B cell (primary cell): ENCODE data around the gene COG2. TPM values are rescaled to one million over a fixed set of nuclear protein-coding genes. Genes with fewer than 3 reads are reported as not detected.

ENCODE experiments used
- ATAC-seq: fragments of 200-7000 bp; cut with Tn5 transposase; one replicate; pipeline ENCODE4 v1.10.0; 2021; ENCODE audit warnings: low read depth, mild to moderate bottlenecking, moderate number of reproducible peaks, moderate library complexity
- CTCF ChIA-PET: fragments of 350-600 bp; sonication (Branson Sonifier 250); formaldehyde crosslinking; loops from one replicate; lab custom pipeline; 2021; ENCODE audit warnings: antibody characterized with exemption, inconsistent platforms; lab: Charles Lee
- POLR2A ChIA-PET: fragments of 350-600 bp; sonication (Branson Sonifier 250); formaldehyde crosslinking; loops from one replicate; lab custom pipeline; 2021; ENCODE audit warnings: antibody characterized with exemption; lab: Charles Lee
- DNase-seq: peaks from one replicate; pipeline ENCODE4 v3.0.0; 2013
- H2AFZ ChIP-seq: 2 replicates; pipeline ENCODE4 v1.6.1; 2012; ENCODE audit warnings: mild to moderate bottlenecking, low read depth, low read length; ENCODE audit not compliant: insufficient read depth, poor library complexity, severe bottlenecking
- H3K27ac ChIP-seq, 2 donors: 1 replicate in 1 of 2; 2 replicates in 1 of 2; pipeline ENCODE4 v1.5.1; 2012 to 2013; ENCODE audit warnings: low read length in 2 of 2, mild to moderate bottlenecking in 2 of 2, moderate library complexity in 1 of 2
- H3K27me3 ChIP-seq, 4 experiments: fragments of 200-600 bp in 1 of 4; sonication (generic) in 1 of 4; replicated peaks in 1 of 4; 1 replicate in 2 of 4; 2 replicates in 2 of 4; pipeline versions ENCODE4 v1.6.1 to v1.7.0; 2013 to 2016; ENCODE audit warnings: low read length in 3 of 4, mild to moderate bottlenecking in 2 of 4, mixed read lengths in 1 of 4, moderate library complexity in 1 of 4; ENCODE audit not compliant: insufficient read depth in 4 of 4, control insufficient read depth in 3 of 4; ENCODE audit errors: control extremely low read depth in 1 of 4
- H3K36me3 ChIP-seq, 2 experiments: replicated peaks in 1 of 2; 1 replicate in 1 of 2; 2 replicates in 1 of 2; pipeline versions ENCODE4 v1.6.1 to v1.7.1; 2013; ENCODE audit warnings: low read length in 1 of 2; ENCODE audit not compliant: insufficient read depth in 2 of 2, control insufficient read depth in 1 of 2; ENCODE audit errors: control extremely low read depth in 1 of 2, extremely low read depth in 1 of 2
- H3K4me1 ChIP-seq, 2 donors: fragments of 200-600 bp in 1 of 2; sonication (generic) in 1 of 2; 1 replicate in 1 of 2; 2 replicates in 1 of 2; pipeline versions ENCODE4 v1.5.1 to v1.6.1; 2013 to 2017; ENCODE audit warnings: low read length in 2 of 2; ENCODE audit not compliant: control insufficient read depth in 2 of 2, insufficient read depth in 2 of 2
- H3K4me2 ChIP-seq: replicated peaks from 2 replicates; pipeline ENCODE3; 2012; ENCODE audit warnings: mild to moderate bottlenecking, low read depth, low read length; ENCODE audit not compliant: poor library complexity, severe bottlenecking
- H3K4me3 ChIP-seq, 5 experiments: fragments of 200-600 bp in 1 of 5; sonication (generic) in 1 of 5; 1 replicate in 3 of 5; 2 replicates in 2 of 5; pipeline versions ENCODE4 v1.5.1 to v1.7.0; 2011 to 2016; ENCODE audit warnings: low read length in 4 of 5, mild to moderate bottlenecking in 4 of 5, low read depth in 2 of 5, control low read depth in 1 of 5, moderate library complexity in 1 of 5; ENCODE audit not compliant: insufficient read depth in 1 of 5; ENCODE audit errors: control extremely low read depth in 1 of 5, extremely low read depth in 1 of 5
- H3K79me2 ChIP-seq: fragments of 200-600 bp; sonication (generic); one replicate; pipeline ENCODE4 v1.6.0; 2016; ENCODE audit warnings: low read length; ENCODE audit not compliant: control insufficient read depth, insufficient read depth
- H3K9ac ChIP-seq: fragments of 200-600 bp; sonication (generic); 2 replicates; pipeline ENCODE4 v1.6.1; 2017; ENCODE audit warnings: mild to moderate bottlenecking, low read length, moderate library complexity
- H3K9me3 ChIP-seq, 3 donors: one replicate each; pipeline versions ENCODE4 v1.6.1 to v1.7.1; 2013; ENCODE audit warnings: low read length in 2 of 3; ENCODE audit not compliant: control insufficient read depth in 2 of 3, insufficient read depth in 1 of 3; ENCODE audit errors: control extremely low read depth in 1 of 3
- H4K20me1 ChIP-seq: 2 replicates; pipeline ENCODE4 v1.6.0; 2012; ENCODE audit warnings: mild to moderate bottlenecking, low read length; ENCODE audit not compliant: insufficient read depth, control insufficient read depth, poor library complexity, severe bottlenecking
- H3K27ac Mint-ChIP-seq: one replicate; pipeline ENCODE4 v1.8.0; 2021; ENCODE audit warnings: mixed read lengths
- H3K27me3 Mint-ChIP-seq: one replicate; pipeline ENCODE4 v1.8.0; 2021; ENCODE audit warnings: mixed read lengths
- H3K4me1 Mint-ChIP-seq: one replicate; pipeline ENCODE4 v1.8.0; 2021; ENCODE audit warnings: mixed read lengths
- H3K4me3 Mint-ChIP-seq: one replicate; pipeline ENCODE4 v1.8.0; 2021; ENCODE audit warnings: mixed read lengths
- H3K9me3 Mint-ChIP-seq: one replicate; pipeline ENCODE4 v1.8.0; 2022; ENCODE audit warnings: mixed read lengths; ENCODE audit not compliant: insufficient read depth
- EZH2 ChIP-seq: IDR thresholded peaks from 2 replicates; pipeline ENCODE4 v1.6.1; 2012; ENCODE audit warnings: borderline replicate concordance, low read depth, mild to moderate bottlenecking, moderate library complexity, low read length; ENCODE audit not compliant: insufficient read depth, poor library complexity, severe bottlenecking
- WGBS: methylation state at CpG from one replicate; pipeline ENCODE4 v1.1.5; 2013; ENCODE audit warnings: missing lambda C conversion rate; ENCODE audit not compliant: insufficient coverage; 5-methylcytosine and 5-hydroxymethylcytosine counted together
- intact Hi-C: fragments of 100-400 bp; cut with micrococcal nuclease; formaldehyde crosslinking; loops from one replicate; pipeline ENCODE4 v1.10.0; 2022
- polyA plus RNA-seq: library from polyadenylated mRNA; depleted of rRNA; stranded (reverse); fragments of >200 nt; gene quantifications from 2 replicates; pipeline ENCODE4 v1.2.3, GENCODE V29; 2012
- total RNA-seq, 2 donors: library from RNA; stranded (reverse); fragments of 120-200 nt in 1 of 2; gene quantifications; 1 replicate in 1 of 2; 2 replicates in 1 of 2; pipeline versions ENCODE4 v1.2.3 to v1.2.4, GENCODE V29; 2013 to 2022
- TF ChIP-seq, protein P1 (sequence below): fragments of 200-600 bp; IDR thresholded peaks from one replicate; pipeline ENCODE4 v1.8.0; 2022; ENCODE audit warnings: antibody characterized with exemption, mild to moderate bottlenecking

Gene COG2
- total and polyA plus RNA-seq, 2 donors (not counting 1 experiment from before 2014, with no cell fraction given), result 17.0 to 42.5 TPM

GRCh38 chr1:230725256-230726012 lies 83.2 kb downstream of the COG2 start:
- DNase-seq, result no peak
- Histone ChIP-seq H3K27me3 (peaks cover 0 to 2% (median 0%) of the 10 kb centered on the region in 4 experiments), H3K9ac (no peak overlapping the region), H3K9me3 (peaks cover 0 to 16% (median 6%) of the 10 kb centered on the region in 3 donors), H3K4me1 (no peaks in the 10 kb centered on the region), H3K36me3 (no peaks in the 10 kb centered on the region), H3K79me2 (no peaks in the 10 kb centered on the region), H3K4me2 (no peak overlapping the region), H2AFZ (no peak overlapping the region), H3K4me3 (no peak overlapping the region), H3K27ac (no peak overlapping the region), H4K20me1 (no peaks in the 10 kb centered on the region)
- ChIA-PET CTCF (no interaction called here), POLR2A (no interaction called here)
- peaks cover 7% of the 10 kb centered on the region for H3K9me3 Mint-ChIP-seq
- no peak overlapping the region for H3K4me3 Mint-ChIP-seq
- 100% methylated on average over 2 of the region's 6 CpGs for WGBS
- no peak overlapping the region for H3K27ac Mint-ChIP-seq
- no peaks in the 10 kb centered on the region for H3K4me1 Mint-ChIP-seq
- TF ChIP-seq, protein P1, sequence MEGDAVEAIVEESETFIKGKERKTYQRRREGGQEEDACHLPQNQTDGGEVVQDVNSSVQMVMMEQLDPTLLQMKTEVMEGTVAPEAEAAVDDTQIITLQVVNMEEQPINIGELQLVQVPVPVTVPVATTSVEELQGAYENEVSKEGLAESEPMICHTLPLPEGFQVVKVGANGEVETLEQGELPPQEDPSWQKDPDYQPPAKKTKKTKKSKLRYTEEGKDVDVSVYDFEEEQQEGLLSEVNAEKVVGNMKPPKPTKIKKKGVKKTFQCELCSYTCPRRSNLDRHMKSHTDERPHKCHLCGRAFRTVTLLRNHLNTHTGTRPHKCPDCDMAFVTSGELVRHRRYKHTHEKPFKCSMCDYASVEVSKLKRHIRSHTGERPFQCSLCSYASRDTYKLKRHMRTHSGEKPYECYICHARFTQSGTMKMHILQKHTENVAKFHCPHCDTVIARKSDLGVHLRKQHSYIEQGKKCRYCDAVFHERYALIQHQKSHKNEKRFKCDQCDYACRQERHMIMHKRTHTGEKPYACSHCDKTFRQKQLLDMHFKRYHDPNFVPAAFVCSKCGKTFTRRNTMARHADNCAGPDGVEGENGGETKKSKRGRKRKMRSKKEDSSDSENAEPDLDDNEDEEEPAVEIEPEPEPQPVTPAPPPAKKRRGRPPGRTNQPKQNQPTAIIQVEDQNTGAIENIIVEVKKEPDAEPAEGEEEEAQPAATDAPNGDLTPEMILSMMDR, result no peak
- no peak for TF ChIP-seq EZH2
- no peak for ATAC-seq
- intact Hi-C loops, result no loop called here
- peaks cover 17% of the 10 kb centered on the region for H3K27me3 Mint-ChIP-seq

- Histone ChIP-seq H3K9ac (no peak overlapping the region), H3K79me2 (no peaks in the 10 kb centered on the region), H3K9me3 (no peaks in the 10 kb centered on the region), H4K20me1 (no peaks in the 10 kb centered on the region), H3K4me3 (no peak overlapping the region), H3K4me1 (no peaks in the 10 kb centered on the region), H3K36me3 (no peaks in the 10 kb centered on the region), H2AFZ (no peak overlapping the region), H3K27ac (no peak overlapping the region), H3K4me2 (no peak overlapping the region), H3K27me3 (peaks cover 0 to 2% (median 0%) of the 10 kb centered on the region in 4 experiments)
- no peaks in the 10 kb centered on the region for H3K4me1 Mint-ChIP-seq
- no peak for DNase-seq
- no peak for ATAC-seq
- intact Hi-C loops, result no loop called here
- H3K27ac Mint-ChIP-seq, result no peak overlapping the region
- CTCF ChIA-PET, result no interaction called here
- WGBS, result 96% methylated on average over 4 of the region's 6 CpGs
- H3K27me3 Mint-ChIP-seq, result peaks cover 24% of the 10 kb centered on the region
- no peak overlapping the region for H3K4me3 Mint-ChIP-seq
- TF ChIP-seq, protein P1, result no peak
- no peak for TF ChIP-seq EZH2
- POLR2A ChIA-PET, result no interaction called here
- H3K9me3 Mint-ChIP-seq, result peaks cover 2% of the 10 kb centered on the region
Measured at GRCh38 chr1:230728710-230729392, 86.6 kb downstream of the COG2 start.
